ENCODE measurements around the gene LDB3.

The LDB3 gene

GRCh38 chr10:86665218-86665607, 3.1 kb upstream of the LDB3 start:
- FAIRE-seq: no peak

GRCh38 chr10:86665868-86666267, 2.4 kb upstream of the LDB3 start:
- FAIRE-seq: no peak

- no peak for FAIRE-seq
These were observed 1.8 kb upstream of the LDB3 start for GRCh38 chr10:86666538-86666937.

- no peak for FAIRE-seq
These were observed 710 bp upstream of the LDB3 start for GRCh38 chr10:86667421-86668181.

- no peak for FAIRE-seq
These were observed 2.0 kb downstream of the LDB3 start for GRCh38 chr10:86670290-86670811.

- FAIRE-seq: no peak
These were observed 2.6 kb downstream of the LDB3 start for GRCh38 chr10:86670876-86671275.

GRCh38 chr10:86671419-86671818, 3.1 kb downstream of the LDB3 start:
- no peak for FAIRE-seq

GRCh38 chr10:86671985-86672710, 3.8 kb downstream of the LDB3 start:
- no peak for FAIRE-seq

- no peak for FAIRE-seq
These were observed 5.0 kb downstream of the LDB3 start for GRCh38 chr10:86673216-86673826.

- FAIRE-seq: no peak
These were observed 5.7 kb downstream of the LDB3 start for GRCh38 chr10:86673827-86674581.

GRCh38 chr10:86674912-86675311, 6.6 kb downstream of the LDB3 start:
- no peak for FAIRE-seq

- FAIRE-seq: no peak
These were observed 9.1 kb downstream of the LDB3 start for GRCh38 chr10:86677374-86677773.

- FAIRE-seq: no peak
These were observed 10.9 kb downstream of the LDB3 start for GRCh38 chr10:86678999-86679792.

- no peak for FAIRE-seq
These were observed 12.7 kb downstream of the LDB3 start for GRCh38 chr10:86681047-86681446.

GRCh38 chr10:86681722-86682386, 13.5 kb downstream of the LDB3 start:
- FAIRE-seq: no peak

- no peak for FAIRE-seq
These were observed 14.4 kb downstream of the LDB3 start for GRCh38 chr10:86682675-86683074.

- FAIRE-seq: no peak
These were observed 16.2 kb downstream of the LDB3 start for GRCh38 chr10:86684331-86685097.

- no peak for FAIRE-seq
These were observed 17.1 kb downstream of the LDB3 start for GRCh38 chr10:86685416-86685815.

GRCh38 chr10:86685893-86686632, 17.8 kb downstream of the LDB3 start:
- FAIRE-seq: no peak

GRCh38 chr10:86686972-86687371, 18.7 kb downstream of the LDB3 start:
- no peak for FAIRE-seq
